NCI-H510A (cell line): ENCODE measurements around the gene ODAD3.

Experiments
- DNase-seq: peaks from one replicate; lab custom pipeline; 2025; lab: John Stamatoyannopoulos, UW

The ODAD3 gene

DNA sequence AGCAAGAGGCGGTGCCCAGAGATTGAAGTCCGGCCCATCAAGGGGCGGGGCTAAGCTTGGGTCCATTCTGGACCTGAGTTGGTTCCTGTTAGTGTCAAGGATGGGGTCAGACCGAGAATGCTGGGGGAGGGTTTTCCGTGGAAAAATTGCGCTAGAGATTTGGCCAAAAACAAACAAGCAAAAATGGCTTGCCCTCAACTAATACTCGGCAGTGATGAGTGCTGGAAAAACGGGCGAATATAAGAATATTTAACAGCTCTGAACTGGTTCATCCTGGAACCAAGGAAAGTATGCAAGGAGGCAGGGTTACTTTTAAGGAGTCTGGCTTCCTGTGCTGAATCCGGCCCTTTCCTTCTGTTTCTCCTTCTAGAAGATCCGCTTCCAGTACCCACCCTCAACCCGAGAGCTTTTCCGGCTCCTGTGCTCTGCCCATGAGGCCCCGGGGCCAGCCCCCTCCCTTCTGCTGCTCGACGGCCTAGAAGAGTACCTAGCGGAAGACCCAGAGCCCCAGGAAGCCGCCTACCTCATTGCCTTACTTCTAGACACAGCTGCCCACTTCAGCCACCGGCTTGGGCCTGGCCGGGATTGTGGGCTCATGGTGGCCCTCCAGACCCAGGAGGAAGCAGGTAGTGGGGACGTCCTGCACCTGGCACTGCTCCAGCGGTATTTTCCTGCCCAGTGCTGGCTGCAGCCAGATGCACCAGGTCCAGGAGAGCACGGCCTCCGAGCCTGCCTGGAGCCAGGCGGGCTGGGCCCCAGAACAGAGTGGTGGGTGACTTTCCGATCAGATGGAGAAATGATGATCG is 59.6 kb downstream of the ODAD3 start:
- peak; percentile 73 for DNase-seq

DNA sequence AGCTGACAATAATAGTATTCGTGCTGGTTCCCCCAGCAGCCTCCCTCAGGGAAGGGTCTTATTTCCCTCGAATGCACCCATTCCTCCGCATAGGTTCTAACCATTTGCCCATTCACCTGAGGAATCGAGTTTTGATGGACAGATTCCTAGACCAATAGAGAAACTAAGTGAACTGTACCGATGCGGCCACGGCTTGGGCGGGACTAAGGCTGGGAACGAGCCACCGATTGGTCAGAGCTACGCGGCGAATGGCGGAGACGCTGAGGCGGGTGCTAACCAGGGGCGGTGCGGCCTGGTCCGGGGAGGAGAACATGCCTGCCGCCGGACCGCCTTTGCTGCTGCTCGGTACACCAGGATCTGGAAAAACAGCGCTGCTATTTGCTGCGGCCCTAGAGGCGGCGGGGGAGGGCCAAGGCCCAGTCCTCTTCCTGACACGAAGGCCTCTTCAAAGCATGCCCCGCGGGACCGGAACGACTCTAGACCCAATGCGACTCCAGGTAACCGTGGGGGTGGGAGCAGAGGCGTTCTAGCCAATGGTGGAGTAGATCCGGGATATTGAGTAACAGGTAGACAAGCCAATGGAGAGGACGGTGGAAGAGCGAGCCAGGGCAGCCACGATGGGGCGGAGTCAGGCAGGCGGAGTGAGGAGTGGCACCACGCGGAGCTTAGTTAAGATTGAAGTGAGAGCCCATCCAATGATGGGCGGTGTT is 60.3 kb downstream of the ODAD3 start, which contains the start of gene SWSAP1:
Gene SWSAP1 (plus strand): TSS at position 234 of the 710 bp plus-strand sequence. CDS start 15 bp downstream, at position 249.
- peak; percentile 98 for DNase-seq

DNA sequence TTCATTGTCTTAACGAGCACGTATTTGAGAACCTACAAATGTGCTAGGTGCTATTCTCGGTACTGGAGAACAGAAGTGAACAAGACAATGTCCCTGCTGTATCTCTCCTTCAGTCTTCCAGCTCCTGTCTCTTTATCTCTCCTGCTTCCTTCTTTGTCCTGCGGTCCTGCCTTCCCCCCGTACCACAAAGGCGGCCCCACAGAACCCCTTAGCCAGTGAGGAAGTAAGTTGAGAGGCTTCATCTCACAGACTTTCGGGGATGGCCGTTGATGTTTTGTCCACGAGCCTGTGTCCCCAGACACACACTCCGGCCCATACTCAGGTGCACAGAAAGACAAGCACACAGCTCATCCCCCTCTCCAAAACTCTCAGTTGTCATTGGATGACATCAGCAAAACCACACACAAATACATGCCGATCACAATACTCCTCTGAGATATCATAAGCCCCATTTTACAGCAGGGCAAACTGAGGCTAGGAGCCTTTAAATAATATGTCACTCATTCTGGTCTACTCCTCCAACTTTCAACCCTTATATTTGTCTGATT is 61.0 kb downstream of the ODAD3 start:
- no peak for DNase-seq

DNA sequence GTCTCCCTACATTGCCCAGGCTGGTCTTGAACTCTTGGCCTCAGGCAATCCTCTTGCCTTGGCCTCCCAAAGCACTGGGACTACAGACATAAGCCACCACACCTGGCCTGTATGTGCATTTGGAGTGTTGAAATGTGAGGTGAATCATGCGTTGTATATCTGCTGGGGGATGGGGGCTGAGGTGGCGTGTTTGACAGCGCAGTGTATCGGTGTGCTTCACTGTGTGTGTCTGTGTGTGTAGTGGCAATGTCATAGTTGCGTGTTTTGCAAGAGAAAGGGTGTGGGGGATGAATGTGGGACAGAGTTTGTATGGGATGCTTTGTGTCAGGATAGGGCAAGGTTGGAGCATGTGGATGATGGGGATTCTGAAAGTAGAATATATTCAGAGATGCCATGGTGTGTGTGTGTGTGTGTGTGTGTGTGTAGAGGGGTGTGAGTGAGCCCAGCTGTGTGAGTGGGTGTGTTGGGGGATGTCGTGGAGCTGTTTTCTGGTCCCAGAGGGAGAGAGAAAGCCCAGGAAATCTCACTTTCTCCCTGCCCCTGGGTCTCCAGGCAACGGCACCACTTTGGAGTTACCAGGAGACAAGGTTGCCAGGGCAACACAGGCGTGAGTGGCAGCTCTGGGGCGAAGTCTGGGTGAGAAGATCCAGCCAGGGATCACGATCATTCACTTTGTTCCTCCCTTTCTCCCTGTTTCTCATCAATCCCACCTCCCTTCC is 61.6 kb downstream of the ODAD3 start:
- peak; percentile 76 for DNase-seq

DNA sequence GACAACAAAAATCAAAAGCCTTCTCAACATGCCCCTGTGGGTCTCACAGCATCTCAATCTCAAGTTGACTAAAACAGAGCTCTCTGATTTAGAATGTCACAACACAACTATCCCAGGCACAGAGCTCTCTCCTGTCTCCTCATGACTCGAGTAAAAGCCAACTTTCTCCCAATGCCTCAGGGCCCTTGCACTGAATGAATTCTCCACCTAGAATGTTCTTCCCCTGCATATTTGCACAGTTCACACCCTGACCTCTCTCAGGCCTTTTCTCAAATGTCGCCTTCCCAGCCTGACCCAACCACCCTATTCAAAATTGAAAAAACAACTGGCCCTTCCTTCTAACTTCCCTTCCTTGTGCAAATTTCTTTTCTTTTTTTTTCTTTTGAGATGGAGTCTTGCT is 64.2 kb downstream of the ODAD3 start:
- no peak for DNase-seq
